ENCODE data around the gene CRYBA2.

CRYBA2 gene

GRCh38 chr2:218983263-218983933 lies 9.8 kb downstream of the CRYBA2 start:
- no peak for TF ChIP-seq CTCF (IDR thresholded peaks at IDR 0.05)

- TF ChIP-seq CTCF (IDR thresholded peaks at IDR 0.05): no peak
Measured at GRCh38 chr2:218982586-218983262, 10.5 kb downstream of the CRYBA2 start.

GRCh38 chr2:218981881-218982585 lies 11.2 kb downstream of the CRYBA2 start:
- no peak for TF ChIP-seq CTCF (IDR thresholded peaks at IDR 0.05)

- TF ChIP-seq CTCF (IDR thresholded peaks at IDR 0.05): no peak
Measured at GRCh38 chr2:218981390-218981880, 11.8 kb downstream of the CRYBA2 start.

GRCh38 chr2:218980735-218981389 lies 12.4 kb downstream of the CRYBA2 start:
- no peak for TF ChIP-seq CTCF (IDR thresholded peaks at IDR 0.05)

GRCh38 chr2:218979846-218980734 lies 13.1 kb downstream of the CRYBA2 start:
- peak; percentile 96 for TF ChIP-seq CTCF (IDR thresholded peaks at IDR 0.05)

Data from LNCAP (cell line).